HCT116 (cell line): ENCODE data around the gene ANAPC1. TPM values are rescaled to one million over a fixed set of nuclear protein-coding genes. Genes with fewer than 3 reads are reported as not detected.

Source experiments
- ATAC-seq: fragments of 200-7000 bp; cut with Tn5 transposase; 2 replicates; pipeline ENCODE4 v1.9.1; 2020; ENCODE audit warnings: mild to moderate bottlenecking, moderate library complexity
- BruUV-seq: library from RNA; stranded (reverse); fragments of 400-500 nt; replicated peaks from 2 replicates; lab custom pipeline; 2021; lab: Mats Ljungman, UMichigan
- CTCF ChIA-PET: fragments of 300-600 bp; sonication (Branson Sonifier 250); formaldehyde crosslinking; loops from one replicate; lab custom pipeline; 2021; ENCODE audit warnings: antibody characterized with exemption; lab: Charles Lee
- POLR2A ChIA-PET: fragments of 300-600, 350-600 bp; sonication (Branson Sonifier 250); formaldehyde crosslinking; loops from one replicate; lab custom pipeline; 2021; ENCODE audit warnings: antibody characterized with exemption; lab: Charles Lee
- RAD21 ChIA-PET, 2 experiments: fragments of 300-600 bp; sonication (Branson Sonifier 250); formaldehyde crosslinking; loops; one replicate each; lab custom pipeline; 2023; ENCODE audit warnings: low total read pairs in 2 of 2; ENCODE audit not compliant: uncharacterized antibody in 2 of 2, unreplicated experiment in 2 of 2, low non-redundant PET in 1 of 2; lab: Charles Lee
- DNase-seq: peaks from one replicate; pipeline ENCODE4 v3.0.0-alpha.2; 2010; ENCODE audit warnings: low read depth, low spot score
- H2AFZ ChIP-seq: fragments of 200-600 bp; shearing (Covaris generic), sonication (generic); 2 replicates; pipeline ENCODE4 v1.6.1; 2017; ENCODE audit warnings: low read depth, mixed run types, mixed read lengths, antibody characterized with exemption, low read length; ENCODE audit not compliant: poor library complexity, severe bottlenecking
- H3K27ac ChIP-seq: 2 replicates; pipeline ENCODE4 v1.5.1; 2012; ENCODE audit warnings: low read depth, low read length
- H3K27me3 ChIP-seq: fragments of 200-600 bp; sonication (generic); 2 replicates; pipeline ENCODE4 v1.6.1; 2016; ENCODE audit warnings: mixed run types, low read length, mixed read lengths; ENCODE audit not compliant: insufficient read depth
- H3K36me3 ChIP-seq, 2 experiments: fragments of 200-500 bp in 1 of 2; fragments of 200-600 bp in 1 of 2; sonication (Bioruptor generic) in 1 of 2; sonication (generic) in 1 of 2; 2 replicates each; pipeline versions ENCODE4 v1.5.1 to v1.6.1; 2014 to 2016; ENCODE audit warnings: low read length in 2 of 2, inconsistent platforms in 1 of 2, mixed read lengths in 1 of 2, mixed run types in 1 of 2; ENCODE audit not compliant: insufficient read depth in 2 of 2, control insufficient read depth in 1 of 2
- H3K4me1 ChIP-seq, 2 experiments: fragments of 200-600 bp in 1 of 2; sonication (generic) in 1 of 2; 2 replicates each; pipeline versions ENCODE4 v1.5.1 to v1.6.1; 2012 to 2017; ENCODE audit warnings: low read length in 2 of 2, inconsistent platforms in 1 of 2, mild to moderate bottlenecking in 1 of 2, mixed read lengths in 1 of 2, mixed run types in 1 of 2, moderate library complexity in 1 of 2; ENCODE audit not compliant: insufficient read depth in 2 of 2, control insufficient read depth in 1 of 2
- H3K4me2 ChIP-seq: fragments of 200-600 bp; sonication (generic); 2 replicates; pipeline ENCODE4 v1.6.1; 2017; ENCODE audit warnings: mixed run types, low read length, mixed read lengths
- H3K4me3 ChIP-seq, 2 experiments: fragments of 200-600 bp in 1 of 2; sonication (generic) in 1 of 2; replicated peaks in 1 of 2; 2 replicates each; pipeline ENCODE4 v1.5.1; 2011 to 2016; ENCODE audit warnings: low read length in 2 of 2, control low read depth in 1 of 2, low read depth in 1 of 2, mild to moderate bottlenecking in 1 of 2, mixed read lengths in 1 of 2, mixed run types in 1 of 2
- H3K79me2 ChIP-seq: fragments of 200-600 bp; sonication (generic); 2 replicates; pipeline ENCODE4 v1.6.1; 2017; ENCODE audit warnings: mild to moderate bottlenecking, mixed run types, low read length, moderate library complexity, mixed read lengths; ENCODE audit not compliant: insufficient read depth
- H3K9ac ChIP-seq: fragments of 200-600 bp; sonication (generic); 2 replicates; pipeline ENCODE4 v1.6.1; 2016; ENCODE audit warnings: low read length, mixed read lengths
- H3K9me2 ChIP-seq: fragments of 200-600 bp; sonication (generic), shearing (Covaris generic); 2 replicates; pipeline ENCODE4 v1.6.1; 2017; ENCODE audit warnings: mixed run types, mild to moderate bottlenecking, moderate library complexity; ENCODE audit not compliant: insufficient read depth
- H3K9me3 ChIP-seq, 2 experiments: fragments of 200-500 bp in 1 of 2; fragments of 200-600 bp in 1 of 2; sonication (Bioruptor generic) in 1 of 2; sonication (generic) in 1 of 2; 2 replicates each; pipeline ENCODE4 v1.6.1; 2014 to 2017; ENCODE audit warnings: low read length in 2 of 2, mixed read lengths in 2 of 2, inconsistent platforms in 1 of 2, low read depth in 1 of 2, mild to moderate bottlenecking in 1 of 2, mixed run types in 1 of 2, moderate library complexity in 1 of 2; ENCODE audit not compliant: control insufficient read depth in 1 of 2, insufficient read depth in 1 of 2
- H4K20me1 ChIP-seq: fragments of 200-600 bp; sonication (generic), shearing (Covaris generic); 2 replicates; pipeline ENCODE4 v1.6.1; 2017; ENCODE audit warnings: mixed run types, mild to moderate bottlenecking, moderate library complexity; ENCODE audit not compliant: insufficient read depth
- ATF3 ChIP-seq: IDR thresholded peaks from 2 replicates; pipeline ENCODE4 v1.6.1; 2012
- CBX3 ChIP-seq: IDR thresholded peaks from 2 replicates; pipeline ENCODE4 v1.6.1; 2012; ENCODE audit warnings: low read depth
- CEBPB ChIP-seq: IDR thresholded peaks from 2 replicates; pipeline ENCODE4 v1.6.1; 2012; ENCODE audit warnings: low read depth
- CTCF ChIP-seq, 3 experiments: fragments of 200-600 bp in 1 of 3; sonication (generic) in 1 of 3; IDR thresholded peaks in 2 of 3; conservative IDR thresholded peaks in 1 of 3; 2 replicates each; pipeline ENCODE4 v1.5.1; 2012 to 2017; ENCODE audit warnings: low read depth in 2 of 3, low read length in 2 of 3, antibody characterized with exemption in 1 of 3, borderline replicate concordance in 1 of 3, control low read depth in 1 of 3, mild to moderate bottlenecking in 1 of 3, mixed read lengths in 1 of 3, mixed run types in 1 of 3, moderate library complexity in 1 of 3; ENCODE audit not compliant: insufficient read depth in 1 of 3
- EGR1 ChIP-seq: IDR thresholded peaks from 2 replicates; pipeline ENCODE4 v1.6.1; 2012; ENCODE audit warnings: low read depth
- ELF1 ChIP-seq: IDR thresholded peaks from 2 replicates; pipeline ENCODE4 v1.6.1; 2012; ENCODE audit warnings: low read depth, borderline replicate concordance
- EZH2phosphoT487 ChIP-seq: fragments of 200-600 bp; IDR thresholded peaks from 2 replicates; pipeline ENCODE4 v1.6.1; 2018; ENCODE audit warnings: antibody characterized with exemption, borderline replicate concordance
- FOSL1 ChIP-seq: IDR thresholded peaks from 2 replicates; pipeline ENCODE4 v1.6.1; 2012; ENCODE audit warnings: low read depth
- JUND ChIP-seq: IDR thresholded peaks from 2 replicates; pipeline ENCODE4 v1.6.1; 2012
- MAX ChIP-seq: IDR thresholded peaks from 2 replicates; pipeline ENCODE4 v1.6.1; 2012
- POLR2A ChIP-seq: IDR thresholded peaks from 2 replicates; pipeline ENCODE4 v1.7.0; 2011; ENCODE audit warnings: borderline replicate concordance; ENCODE audit not compliant: insufficient read depth, insufficient read length; ENCODE audit errors: extremely low read depth
- POLR2AphosphoS5 ChIP-seq: IDR thresholded peaks from 2 replicates; pipeline ENCODE4 v1.6.1; 2011; ENCODE audit warnings: mild to moderate bottlenecking, low read depth, low read length, moderate library complexity
- RAD21 ChIP-seq: IDR thresholded peaks from 2 replicates; pipeline ENCODE4 v1.6.1; 2012; ENCODE audit warnings: low read depth, mild to moderate bottlenecking
- SP1 ChIP-seq: IDR thresholded peaks from 2 replicates; pipeline ENCODE4 v1.6.1; 2012; ENCODE audit warnings: low read depth
- TCF7L2 ChIP-seq: IDR thresholded peaks from 2 replicates; pipeline ENCODE4 v1.7.0; 2011; ENCODE audit warnings: borderline replicate concordance, inconsistent platforms; ENCODE audit not compliant: insufficient read depth, insufficient read length; ENCODE audit errors: extremely low read depth
- YY1 ChIP-seq: IDR thresholded peaks from 2 replicates; pipeline ENCODE4 v1.6.1; 2011; ENCODE audit warnings: low read length, low read depth, moderate library complexity, mild to moderate bottlenecking; ENCODE audit not compliant: insufficient replicate concordance; ENCODE audit errors: extremely low read depth
- intact Hi-C: fragments of 100-400 bp; cut with micrococcal nuclease; formaldehyde crosslinking; loops from 2 replicates; pipeline ENCODE4 v1.10.0; 2022
- total RNA-seq: library from RNA; stranded (reverse); gene quantifications from one replicate; pipeline ENCODE4 v1.2.1, GENCODE V29; 2021; ENCODE audit not compliant: unreplicated experiment

The ANAPC1 gene
- total RNA-seq, 1 experiment from 2014 or later: 76.5 TPM

- ChIA-PET CTCF (no interaction called here), POLR2A (no interaction called here)
- Histone ChIP-seq H4K20me1 (no peaks in the 10 kb centered on the region), H3K27me3 (no peaks in the 10 kb centered on the region), H3K27ac (no peak overlapping the region), H3K4me1 (no peaks in the 10 kb centered on the region), H3K4me3 (no peak overlapping the region), H3K9ac (no peak overlapping the region), H3K79me2 (no peaks in the 10 kb centered on the region)
- ATAC-seq: no peak
- intact Hi-C loops: no loop called here
- BruUV-seq: no TSS peak
- no peak for TF ChIP-seq RAD21
- TF ChIP-seq POLR2AphosphoS5: no peak
- no peak for TF ChIP-seq POLR2A
- TF ChIP-seq CTCF (IDR thresholded peaks at IDR 0.05 in 2 of 3, conservative IDR thresholded peaks at IDR 0.05 in 1 of 3; ENCODE audit: borderline replicate concordance in 1 of 3, insufficient read depth in 1 of 3, low read depth in 2 of 3, low read length in 2 of 3): no peak
- TF ChIP-seq, all 23 proteins: peak for 0
- Histone ChIP-seq H3K4me2 (no peak overlapping the region), H3K9me3 (no peaks in the 10 kb centered on the region), H2AFZ (no peak overlapping the region), H3K36me3 (no peaks in the 10 kb centered on the region), H3K9me2 (no peaks in the 10 kb centered on the region)
- DNase-seq: no peak
- RAD21 ChIA-PET: no interaction called here
Observed at GRCh38 chr2:111908578-111908977, 24.6 kb upstream of the ANAPC1 start.

GRCh38 chr2:111905990-111906735, 22.2 kb upstream of the ANAPC1 start:
- POLR2A ChIA-PET: no interaction called here
- RAD21 ChIA-PET: no interaction called here
- no TSS peak for BruUV-seq
- TF ChIP-seq SP1 (no peak), EGR1 (no peak), ELF1 (no peak), YY1 (no peak), MAX (no peak), TCF7L2 (no peak), CTCF (IDR thresholded peaks at IDR 0.05 in 2 of 3, conservative IDR thresholded peaks at IDR 0.05 in 1 of 3; ENCODE audit: borderline replicate concordance in 1 of 3, insufficient read depth in 1 of 3, low read depth in 2 of 3, low read length in 2 of 3) (no peak), CBX3 (no peak), CEBPB (no peak), FOSL1 (no peak), ATF3 (no peak), JUND (no peak), RAD21 (no peak), EZH2phosphoT487 (no peak)

More at GRCh38 chr2:111905990-111906735, 22.2 kb upstream of the ANAPC1 start:
- H3K9me2 ChIP-seq: no peaks in the 10 kb centered on the region
- H3K4me2 ChIP-seq: no peak overlapping the region
- no peak overlapping the region for H2AFZ ChIP-seq
- no peaks in the 10 kb centered on the region for H3K36me3 ChIP-seq
- H3K4me3 ChIP-seq: no peak overlapping the region
- no peak for DNase-seq
- peaks cover 0 to under 1% of the 10 kb centered on the region in 2 experiments; a peak in 1 of 4 replicates for H3K4me1 ChIP-seq
- CTCF ChIA-PET: no interaction called here
- no peaks in the 10 kb centered on the region for H4K20me1 ChIP-seq
- no peaks in the 10 kb centered on the region for H3K27me3 ChIP-seq
- ATAC-seq: no peak
- H3K79me2 ChIP-seq: no peaks in the 10 kb centered on the region
- no peak overlapping the region for H3K9ac ChIP-seq
- no peak overlapping the region for H3K27ac ChIP-seq
- H3K9me3 ChIP-seq: no peaks in the 10 kb centered on the region
- intact Hi-C loops: no loop called here
